HG02885 (cell line): ENCODE measurements around the gene DDTL.
A peak's percentile ranks its signal among the peaks of the same experiment; 100 is the strongest.
"Not testable (repeated sequence)": the region's sequence is repeated elsewhere in the genome, so short reads cannot be mapped to it uniquely, and the experiment has no call there.

ENCODE experiments used
- ATAC-seq: cut with Tn5 transposase; IDR thresholded peaks from one replicate; pipeline ENCODE4 v1.9.1; 2021; ENCODE audit warnings: mild to moderate bottlenecking; ENCODE audit not compliant: unreplicated experiment, poor library complexity

Gene DDTL

GRCh38 chr22:23966568-23966967 lies at the start of gene DDTL:
TSS of gene DDTL (plus strand) at chr22:23966888. CDS start at chr22:23966915, 27 bp downstream.
- peak; percentile 96 for ATAC-seq

GRCh38 chr22:23920267-23920611 lies 46.4 kb upstream of the DDTL start:
- ATAC-seq = not testable (repeated sequence)

GRCh38 chr22:23921586-23922201 lies 45.0 kb upstream of the DDTL start:
- not testable (repeated sequence) for ATAC-seq

DNA sequence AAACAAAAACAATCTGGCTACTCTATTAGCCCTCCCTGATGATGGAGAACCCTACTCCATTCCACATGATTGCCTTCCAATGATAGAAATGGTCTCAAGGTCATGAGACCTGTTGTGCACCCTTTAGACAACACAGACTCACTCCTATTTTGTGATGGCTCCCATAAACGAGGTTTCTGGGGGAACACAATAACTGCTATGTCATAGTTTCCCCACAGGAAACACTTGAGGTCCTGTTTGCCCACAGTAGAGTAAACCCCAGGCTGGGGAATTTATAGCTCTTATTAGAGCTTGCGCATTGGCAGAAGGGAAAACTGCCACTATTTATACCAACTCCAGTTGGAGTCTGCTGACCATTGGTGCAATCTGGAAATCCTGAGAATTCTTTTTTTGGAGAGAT lies 43.8 kb upstream of the DDTL start:
- no peak for ATAC-seq

GRCh38 chr22:23925020-23925606 lies 41.6 kb upstream of the DDTL start:
- no peak for ATAC-seq

GRCh38 chr22:23926561-23926960 lies 40.1 kb upstream of the DDTL start:
- ATAC-seq = no peak

DNA sequence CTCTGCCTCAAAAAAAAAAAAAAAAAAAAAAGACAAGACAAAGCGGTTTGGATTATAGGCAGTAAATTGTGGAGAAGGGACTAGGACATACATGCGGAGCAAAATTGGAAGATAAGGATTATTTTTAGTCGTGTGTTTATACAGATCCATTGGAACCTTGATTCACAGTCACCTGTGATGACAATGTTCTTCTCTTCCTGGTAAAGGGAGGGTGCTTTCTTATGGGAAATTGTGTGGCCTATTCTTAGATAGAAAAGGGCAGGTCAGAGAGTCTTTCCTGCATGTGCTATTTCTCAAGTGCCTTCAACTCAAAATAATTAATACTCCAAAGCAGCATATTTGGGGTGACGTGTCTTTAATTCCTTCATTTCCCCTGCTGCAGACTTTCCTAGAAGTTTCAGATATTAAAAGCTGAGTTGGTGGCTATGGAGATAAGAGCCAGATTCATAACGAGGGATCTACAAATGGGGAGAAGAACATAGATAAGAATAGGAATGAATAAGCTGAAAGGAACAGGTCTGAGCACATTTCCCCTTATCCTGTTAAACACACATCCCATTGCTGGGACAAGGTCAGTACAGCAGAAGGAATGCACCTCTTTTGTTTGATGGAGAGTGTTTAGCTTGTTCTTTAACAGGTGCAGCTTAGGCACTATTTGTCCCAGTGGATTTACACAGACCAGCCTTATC lies 28.2 kb upstream of the DDTL start:
- ATAC-seq = no peak

DNA sequence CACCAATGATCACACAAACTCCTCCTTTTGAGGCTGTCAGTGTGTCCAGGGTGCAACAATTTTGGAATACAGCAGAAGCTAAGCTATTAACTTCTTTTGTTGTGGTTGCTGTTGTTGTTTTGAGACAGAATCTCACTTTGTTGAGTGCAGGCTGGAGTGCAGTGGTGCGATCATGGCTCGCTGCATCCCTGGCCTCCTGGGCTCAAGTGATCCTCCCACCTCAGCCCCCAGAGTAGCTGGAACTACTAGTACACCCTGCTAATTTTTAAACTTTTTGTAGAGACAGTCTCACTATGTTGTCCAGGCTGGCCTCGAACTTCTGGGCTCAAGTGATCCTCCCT lies 27.7 kb upstream of the DDTL start:
- ATAC-seq = no peak

DNA sequence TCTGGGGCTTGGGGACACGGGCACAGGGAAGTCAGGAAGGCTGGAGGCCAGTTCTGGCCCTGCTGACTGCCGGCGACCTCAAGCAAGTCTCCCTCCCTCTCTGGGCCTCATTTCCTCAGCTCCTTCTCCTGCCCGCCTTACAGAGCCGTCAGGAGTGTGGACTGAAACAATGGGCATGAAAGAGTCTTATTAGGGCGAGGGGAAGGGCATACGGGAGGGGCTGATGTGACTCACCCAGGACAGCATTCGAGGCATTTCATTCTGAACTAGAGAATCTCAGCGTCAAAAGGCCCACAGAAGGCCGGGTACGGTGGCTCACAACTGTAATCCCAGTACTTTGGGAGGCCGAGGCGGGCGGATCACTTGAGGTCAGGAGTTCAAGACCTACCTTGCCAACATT lies 26.5 kb upstream of the DDTL start:
- ATAC-seq = not testable (repeated sequence)

DNA sequence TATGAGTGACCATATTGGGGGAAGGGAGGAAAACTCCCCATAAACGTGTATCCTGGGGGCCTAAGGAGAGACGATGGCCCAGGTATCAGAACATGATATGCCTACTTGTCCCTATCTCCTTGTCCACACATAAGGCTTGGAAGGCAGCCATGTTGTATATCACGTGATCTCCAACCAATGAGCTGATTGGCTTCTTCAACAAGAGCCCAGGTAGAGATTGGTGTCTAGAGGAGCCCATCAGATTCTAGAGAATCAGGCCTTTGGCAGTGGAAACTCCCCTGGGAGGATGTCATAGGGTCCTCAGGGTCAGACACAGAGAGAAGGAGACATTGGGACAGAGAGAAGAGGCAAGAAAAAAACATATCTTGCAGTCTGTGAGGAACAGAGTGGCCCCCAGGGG lies 19.3 kb upstream of the DDTL start:
- not testable (repeated sequence) for ATAC-seq

- not testable (repeated sequence) for ATAC-seq
These were observed 16.9 kb upstream of the DDTL start for GRCh38 chr22:23949764-23950163.

- ATAC-seq = not testable (repeated sequence)
These were observed 15.3 kb upstream of the DDTL start for GRCh38 chr22:23951383-23951782.

- not testable (repeated sequence) for ATAC-seq
These were observed 13.8 kb upstream of the DDTL start for GRCh38 chr22:23952794-23953405.

GRCh38 chr22:23953485-23953884 lies 13.2 kb upstream of the DDTL start:
- ATAC-seq = not testable (repeated sequence)

- not testable (repeated sequence) for ATAC-seq
These were observed 12.3 kb upstream of the DDTL start for GRCh38 chr22:23954193-23954990.

DNA sequence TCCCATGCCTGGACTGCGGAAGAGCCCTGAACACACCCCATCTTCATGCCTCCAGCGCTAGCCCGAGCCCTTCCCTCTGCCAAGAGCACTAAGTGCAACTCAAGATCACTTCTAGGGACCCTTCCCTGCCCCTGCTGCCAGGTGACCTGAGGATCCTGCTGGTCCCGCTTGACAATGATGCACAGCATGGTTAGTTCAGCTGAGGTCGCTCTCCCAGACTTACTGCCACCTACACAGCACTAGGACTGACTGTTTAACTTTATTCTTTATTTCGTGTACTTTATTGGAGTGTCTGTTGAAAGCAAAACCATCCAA lies 11.7 kb upstream of the DDTL start:
- ATAC-seq = not testable (repeated sequence)

- ATAC-seq = not testable (repeated sequence)
These were observed 10.8 kb upstream of the DDTL start for GRCh38 chr22:23955886-23956285.

GRCh38 chr22:23956301-23956900 lies 10.3 kb upstream of the DDTL start:
- ATAC-seq = peak; percentile 56

- not testable (repeated sequence) for ATAC-seq
These were observed 5.5 kb upstream of the DDTL start, which contains the start of gene GSTT2B for GRCh38 chr22:23961084-23961771. TSS of gene GSTT2B (minus strand) at chr22:23961195. CDS start at chr22:23961131, 64 bp downstream.

DNA sequence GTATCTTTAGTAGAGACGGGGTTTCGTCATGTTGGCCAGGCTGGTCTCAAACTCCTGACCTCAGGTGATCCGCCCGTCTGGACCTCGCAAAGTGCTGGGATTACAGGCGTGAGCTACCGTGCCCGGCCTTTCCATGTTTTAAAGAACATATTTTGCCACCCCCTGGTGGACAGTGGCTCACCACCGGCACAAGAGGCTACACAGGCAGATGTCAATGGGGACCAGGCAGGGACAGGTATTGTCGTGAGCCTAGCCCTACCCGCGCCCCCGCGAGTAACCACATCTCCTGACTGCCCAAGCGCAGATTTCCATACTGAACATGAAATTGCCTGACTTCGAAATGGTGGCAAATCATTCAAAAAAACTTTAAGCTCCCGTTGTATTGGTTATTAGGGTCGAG lies 594 bp upstream of the DDTL start:
- not testable (repeated sequence) for ATAC-seq
